GM06990 (cell line): ENCODE measurements around the gene KLHL34.

ENCODE experiments used
- DNase-seq: peaks from one replicate; pipeline ENCODE4 v3.0.0-alpha.2; 2011; ENCODE audit not compliant: insufficient read length; ENCODE audit errors: extremely low read depth
- H3K27me3 ChIP-seq: replicated peaks from 2 replicates; pipeline ENCODE4 v1.6.0; 2011; ENCODE audit warnings: low read length; ENCODE audit not compliant: control insufficient read depth, insufficient read depth
- H3K36me3 ChIP-seq: 2 replicates; pipeline ENCODE4 v1.5.1; 2011; ENCODE audit warnings: low read length; ENCODE audit not compliant: control insufficient read depth, insufficient read depth
- H3K4me3 ChIP-seq: replicated peaks from 2 replicates; pipeline ENCODE4 v1.5.1; 2011; ENCODE audit warnings: low read depth, mild to moderate bottlenecking, control low read depth, low read length
- TF ChIP-seq, protein P1 (sequence below): IDR thresholded peaks from 2 replicates; pipeline ENCODE4 v1.5.1; 2011; ENCODE audit warnings: low read length, control low read depth, mild to moderate bottlenecking, inconsistent platforms; ENCODE audit not compliant: insufficient read depth, poor library complexity, severe bottlenecking

The KLHL34 gene

DNA sequence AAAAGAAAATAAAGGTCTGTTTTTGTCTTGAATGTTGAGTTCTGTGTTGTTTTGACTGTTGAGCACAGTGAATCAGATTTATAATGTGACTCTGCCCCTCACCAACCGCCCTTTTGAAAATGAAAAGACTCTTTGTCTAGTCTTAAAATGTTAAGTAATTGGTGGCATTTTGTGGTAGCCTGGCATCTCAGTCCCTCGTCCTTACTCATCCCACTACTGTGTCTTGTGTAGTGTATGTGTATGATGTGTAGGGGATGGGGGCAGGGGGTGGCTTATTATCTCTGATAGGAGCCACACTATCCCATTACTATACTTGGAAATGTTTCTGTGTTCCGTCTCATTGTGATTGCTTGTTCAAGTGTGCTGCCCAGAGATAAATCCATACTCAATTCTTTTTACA lies 12.2 kb downstream of the KLHL34 start:
- Histone ChIP-seq H3K36me3 (no peaks in the 10 kb centered on the region), H3K27me3 (no peaks in the 10 kb centered on the region), H3K4me3 (no peak overlapping the region)
- TF ChIP-seq, protein P1, sequence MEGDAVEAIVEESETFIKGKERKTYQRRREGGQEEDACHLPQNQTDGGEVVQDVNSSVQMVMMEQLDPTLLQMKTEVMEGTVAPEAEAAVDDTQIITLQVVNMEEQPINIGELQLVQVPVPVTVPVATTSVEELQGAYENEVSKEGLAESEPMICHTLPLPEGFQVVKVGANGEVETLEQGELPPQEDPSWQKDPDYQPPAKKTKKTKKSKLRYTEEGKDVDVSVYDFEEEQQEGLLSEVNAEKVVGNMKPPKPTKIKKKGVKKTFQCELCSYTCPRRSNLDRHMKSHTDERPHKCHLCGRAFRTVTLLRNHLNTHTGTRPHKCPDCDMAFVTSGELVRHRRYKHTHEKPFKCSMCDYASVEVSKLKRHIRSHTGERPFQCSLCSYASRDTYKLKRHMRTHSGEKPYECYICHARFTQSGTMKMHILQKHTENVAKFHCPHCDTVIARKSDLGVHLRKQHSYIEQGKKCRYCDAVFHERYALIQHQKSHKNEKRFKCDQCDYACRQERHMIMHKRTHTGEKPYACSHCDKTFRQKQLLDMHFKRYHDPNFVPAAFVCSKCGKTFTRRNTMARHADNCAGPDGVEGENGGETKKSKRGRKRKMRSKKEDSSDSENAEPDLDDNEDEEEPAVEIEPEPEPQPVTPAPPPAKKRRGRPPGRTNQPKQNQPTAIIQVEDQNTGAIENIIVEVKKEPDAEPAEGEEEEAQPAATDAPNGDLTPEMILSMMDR = no peak
- DNase-seq = no peak

DNA sequence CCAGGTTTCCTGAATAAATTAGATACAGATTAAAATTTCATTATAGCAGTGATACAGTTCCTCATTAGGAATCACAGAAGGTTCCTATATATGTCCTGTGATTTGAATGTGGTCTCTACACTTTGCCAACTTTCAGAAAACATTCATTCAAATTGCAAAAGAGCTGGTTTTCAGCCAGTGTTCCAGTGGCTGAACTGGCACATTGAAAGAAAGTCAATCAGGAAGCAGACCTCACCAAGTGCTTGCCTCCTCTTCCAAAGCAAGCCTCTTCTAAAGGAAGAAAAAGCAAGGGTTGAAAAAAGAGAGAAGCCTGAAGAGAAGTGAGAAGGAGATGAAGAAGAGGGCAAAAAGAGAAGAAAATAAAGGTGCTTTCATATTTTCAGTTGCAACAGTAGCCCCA lies 12.7 kb downstream of the KLHL34 start:
- Histone ChIP-seq H3K4me3 (no peak overlapping the region), H3K36me3 (no peaks in the 10 kb centered on the region), H3K27me3 (no peaks in the 10 kb centered on the region)
- DNase-seq = no peak
- TF ChIP-seq, protein P1 = no peak

DNA sequence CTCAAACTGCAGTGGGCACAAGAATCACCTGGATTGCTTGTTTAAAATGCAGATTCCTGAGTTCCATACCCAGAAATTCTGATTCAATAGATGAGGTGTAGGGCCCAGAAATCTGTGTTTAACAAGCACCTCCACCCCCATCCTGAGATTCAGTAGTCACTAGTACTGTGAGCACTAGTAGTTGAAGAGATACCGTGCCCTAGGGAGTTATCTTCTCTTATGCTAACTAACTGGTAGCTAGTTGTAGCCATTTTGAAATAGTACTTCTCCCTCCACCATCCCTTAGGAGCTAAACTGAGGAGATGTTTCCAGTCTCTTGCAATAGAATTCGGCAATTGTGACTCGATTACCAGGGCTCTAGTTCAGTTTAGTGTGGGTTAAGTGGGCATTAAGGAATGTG lies 18.4 kb downstream of the KLHL34 start:
- Histone ChIP-seq H3K36me3 (no peaks in the 10 kb centered on the region), H3K4me3 (no peak overlapping the region), H3K27me3 (no peaks in the 10 kb centered on the region)
- TF ChIP-seq, protein P1 = no peak
- DNase-seq = no peak

DNA sequence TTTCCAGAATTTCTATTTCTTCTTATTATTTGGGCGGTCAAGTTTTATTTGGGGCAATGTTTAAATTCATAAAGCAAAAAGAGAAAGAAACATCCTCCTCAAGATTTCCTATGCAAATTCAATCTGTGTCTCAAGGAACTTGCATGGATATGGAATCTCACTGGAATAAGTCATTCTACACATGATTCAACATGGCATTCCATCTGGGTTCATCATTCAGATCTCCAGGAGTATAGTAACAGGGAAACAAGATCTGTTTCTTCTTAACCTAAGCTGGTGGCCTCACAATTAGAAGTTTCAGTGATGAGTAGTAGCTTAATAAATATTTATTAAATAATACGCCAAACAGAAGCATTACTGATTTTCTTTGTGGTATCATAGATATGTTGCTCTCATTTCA lies 19.8 kb downstream of the KLHL34 start:
- DNase-seq = no peak
- Histone ChIP-seq H3K27me3 (no peaks in the 10 kb centered on the region), H3K4me3 (no peak overlapping the region), H3K36me3 (no peaks in the 10 kb centered on the region)
- TF ChIP-seq, protein P1 = no peak

DNA sequence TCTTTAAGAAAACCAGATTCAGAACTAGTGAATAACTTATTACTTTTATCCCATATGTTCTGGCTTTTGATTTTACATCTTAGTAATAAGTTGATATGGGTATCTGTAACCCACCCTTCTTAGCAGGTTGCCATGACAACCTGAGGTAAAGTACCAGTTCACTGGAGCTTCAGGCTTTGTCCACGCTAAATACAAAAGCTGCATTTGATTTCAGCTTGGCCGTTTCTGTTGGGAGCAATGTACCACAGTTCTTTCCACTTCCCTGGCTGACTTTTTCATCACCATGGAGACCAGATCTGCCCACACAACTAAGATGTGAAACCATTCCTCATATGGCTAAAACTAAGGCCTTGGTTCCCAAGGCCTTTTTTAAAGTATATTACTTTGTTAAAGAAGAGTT lies 26.1 kb downstream of the KLHL34 start:
- Histone ChIP-seq H3K4me3 (no peak overlapping the region), H3K36me3 (no peaks in the 10 kb centered on the region), H3K27me3 (no peaks in the 10 kb centered on the region)
- DNase-seq = no peak
- TF ChIP-seq, protein P1 = no peak

DNA sequence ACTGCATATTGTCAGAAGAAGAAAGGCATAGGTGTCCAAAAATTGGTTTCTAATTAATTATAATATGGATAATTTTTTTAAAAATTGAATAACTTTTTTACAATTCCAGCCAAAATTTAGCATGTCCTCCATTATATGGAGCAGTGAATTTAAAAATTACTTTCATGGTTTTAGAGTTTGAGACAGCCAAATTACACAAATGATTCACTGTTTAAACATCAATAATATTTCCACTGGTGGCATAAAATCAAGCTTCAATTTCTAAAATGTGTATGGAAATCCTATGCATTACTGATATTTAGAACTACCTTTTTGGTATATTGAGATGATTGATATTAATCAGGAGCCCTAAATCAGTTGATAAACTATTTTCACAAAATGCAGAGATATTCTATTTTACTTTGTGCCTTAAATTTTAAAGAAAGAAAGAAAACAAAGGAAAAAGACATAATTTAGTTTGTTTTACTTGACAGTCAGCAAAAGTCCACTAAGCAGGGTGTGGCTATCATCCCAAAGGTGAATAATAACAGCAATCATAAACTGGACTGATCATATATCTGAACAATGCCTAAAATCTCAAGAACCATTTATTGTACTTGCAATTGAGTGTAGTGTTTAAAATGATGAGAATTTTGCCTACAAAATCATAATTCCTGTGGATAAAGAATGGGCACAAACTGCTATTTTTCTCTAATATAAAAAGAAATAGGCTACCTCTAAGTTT lies 34.2 kb downstream of the KLHL34 start:
- Histone ChIP-seq H3K4me3 (no peak overlapping the region), H3K27me3 (no peaks in the 10 kb centered on the region), H3K36me3 (no peaks in the 10 kb centered on the region)
- TF ChIP-seq, protein P1 = no peak
- no peak for DNase-seq
